H1 (cell line): ENCODE results near the gene HDAC3.

Experiments used
- CBX5 ChIP-seq: fragments of 300-800, 300-1000 bp; sonication (generic); IDR thresholded peaks from 2 replicates; pipeline ENCODE4 v1.7.1; 2016; ENCODE audit warnings: antibody characterized with exemption, low read length, low read depth
- CTCF ChIP-seq, 3 experiments: IDR thresholded peaks; 1 replicate in 2 of 3; 2 replicates in 1 of 3; pipeline versions ENCODE4 v1.5.1 to v1.6.1; 2011; ENCODE audit warnings: low read length in 3 of 3, mild to moderate bottlenecking in 3 of 3, inconsistent platforms in 2 of 3, low read depth in 1 of 3, moderate library complexity in 1 of 3; ENCODE audit not compliant: insufficient read depth in 1 of 3; ENCODE audit errors: control extremely low read depth in 1 of 3
- EP300 ChIP-seq, 2 experiments: IDR thresholded peaks; 1 replicate in 1 of 2; 2 replicates in 1 of 2; pipeline ENCODE4 v1.6.1; 2011 to 2012; ENCODE audit warnings: low read depth in 2 of 2, low read length in 2 of 2, mild to moderate bottlenecking in 2 of 2, borderline replicate concordance in 1 of 2, inconsistent platforms in 1 of 2, moderate library complexity in 1 of 2
- HDAC2 ChIP-seq, 2 experiments: fragments of 300-600 bp in 1 of 2; sonication (generic) in 1 of 2; IDR thresholded peaks; 2 replicates each; pipeline ENCODE4 v1.6.1; 2011 to 2012; ENCODE audit warnings: low read depth in 2 of 2, low read length in 2 of 2, mild to moderate bottlenecking in 2 of 2, moderate library complexity in 2 of 2, borderline replicate concordance in 1 of 2, inconsistent platforms in 1 of 2
- POLR2A ChIP-seq, 2 experiments: IDR thresholded peaks; 1 replicate in 1 of 2; 2 replicates in 1 of 2; pipeline ENCODE4 v1.6.1; 2011; ENCODE audit warnings: low read depth in 2 of 2, low read length in 2 of 2, mild to moderate bottlenecking in 2 of 2; ENCODE audit errors: control extremely low read depth in 1 of 2
- SIN3A ChIP-seq, 2 experiments: IDR thresholded peaks in 1 of 2; conservative IDR thresholded peaks in 1 of 2; 2 replicates each; pipeline ENCODE4 v1.6.1; 2011 to 2012; ENCODE audit warnings: low read length in 2 of 2, improper control_type of control experiment in 1 of 2, low read depth in 1 of 2, mild to moderate bottlenecking in 1 of 2

- no peak for TF ChIP-seq SIN3A (conservative IDR thresholded peaks at IDR 0.05 in 1 of 2, IDR thresholded peaks at IDR 0.05 in 1 of 2; ENCODE audit: low read depth in 1 of 2, low read length in 2 of 2)
- TF ChIP-seq CTCF (IDR thresholded peaks at IDR 0.05; ENCODE audit: control extremely low read depth in 1 of 3, insufficient read depth in 1 of 3, low read depth in 1 of 3, low read length in 3 of 3) = no peak
- TF ChIP-seq POLR2A (IDR thresholded peaks at IDR 0.05; ENCODE audit: control extremely low read depth in 1 of 2, low read depth in 2 of 2, low read length in 2 of 2) = no peak
- no peak for TF ChIP-seq CBX5
- TF ChIP-seq HDAC2 (IDR thresholded peaks at IDR 0.05; ENCODE audit: borderline replicate concordance in 1 of 2, low read depth in 2 of 2, low read length in 2 of 2) = no peak
- TF ChIP-seq EP300 (IDR thresholded peaks at IDR 0.05; ENCODE audit: borderline replicate concordance in 1 of 2, low read depth in 2 of 2, low read length in 2 of 2) = no peak
Observed at GRCh38 chr5:141651728-141652105, 15.1 kb upstream of the HDAC3 start.
